Upper lobe of right lung (tissue), 1 donor: ENCODE measurements around the gene PRDX5. TPM values are rescaled to one million over a fixed set of nuclear protein-coding genes. Genes with fewer than 3 reads are reported as not detected.

Source experiments
- ATAC-seq: fragments of 200-7000 bp; cut with Tn5 transposase; one replicate; pipeline ENCODE4 v1.9.1; 2020; ENCODE audit warnings: mild to moderate bottlenecking, moderate library complexity
- DNase-seq: peaks from one replicate; pipeline ENCODE4 v3.0.0-alpha.2; 2020
- H3K27ac ChIP-seq: fragments of 200-600 bp; one replicate; pipeline ENCODE4 v1.8.0; 2022
- H3K27me3 ChIP-seq: fragments of 200-600 bp; one replicate; pipeline ENCODE4 v1.8.0; 2022; ENCODE audit warnings: mild to moderate bottlenecking
- H3K36me3 ChIP-seq: fragments of 200-600 bp; one replicate; pipeline ENCODE4 v1.8.0; 2022
- H3K4me1 ChIP-seq: fragments of 200-600 bp; one replicate; pipeline ENCODE4 v1.8.0; 2022
- H3K4me3 ChIP-seq: fragments of 200-600 bp; one replicate; pipeline ENCODE4 v1.8.0; 2022; ENCODE audit warnings: mild to moderate bottlenecking
- H3K9me3 ChIP-seq: fragments of 200-600 bp; one replicate; pipeline ENCODE4 v1.8.0; 2022
- intact Hi-C: fragments of 100-400 bp; cut with DNase I; formaldehyde crosslinking; loops from one replicate; pipeline ENCODE4 v1.11.0; 2022
- total RNA-seq: library from RNA; stranded (reverse); fragmentation: NEBNext Ultra II Directional; extraction: Animal tissue kit (Norgen Biotek cat#: 25700); gene quantifications from one replicate; pipeline ENCODE4 v1.2.1, GENCODE V29; 2021
- TF ChIP-seq, protein P1 (sequence below): fragments of 200-600 bp; IDR thresholded peaks from one replicate; pipeline ENCODE4 v1.8.0; 2022; ENCODE audit warnings: antibody characterized with exemption
- donor health status: DM: no; HTN: yes; CAD: no; lungs with severe emphysema.

The PRDX5 gene
- total RNA-seq, 1 donor from 2014 or later, result 176 TPM

DNA sequence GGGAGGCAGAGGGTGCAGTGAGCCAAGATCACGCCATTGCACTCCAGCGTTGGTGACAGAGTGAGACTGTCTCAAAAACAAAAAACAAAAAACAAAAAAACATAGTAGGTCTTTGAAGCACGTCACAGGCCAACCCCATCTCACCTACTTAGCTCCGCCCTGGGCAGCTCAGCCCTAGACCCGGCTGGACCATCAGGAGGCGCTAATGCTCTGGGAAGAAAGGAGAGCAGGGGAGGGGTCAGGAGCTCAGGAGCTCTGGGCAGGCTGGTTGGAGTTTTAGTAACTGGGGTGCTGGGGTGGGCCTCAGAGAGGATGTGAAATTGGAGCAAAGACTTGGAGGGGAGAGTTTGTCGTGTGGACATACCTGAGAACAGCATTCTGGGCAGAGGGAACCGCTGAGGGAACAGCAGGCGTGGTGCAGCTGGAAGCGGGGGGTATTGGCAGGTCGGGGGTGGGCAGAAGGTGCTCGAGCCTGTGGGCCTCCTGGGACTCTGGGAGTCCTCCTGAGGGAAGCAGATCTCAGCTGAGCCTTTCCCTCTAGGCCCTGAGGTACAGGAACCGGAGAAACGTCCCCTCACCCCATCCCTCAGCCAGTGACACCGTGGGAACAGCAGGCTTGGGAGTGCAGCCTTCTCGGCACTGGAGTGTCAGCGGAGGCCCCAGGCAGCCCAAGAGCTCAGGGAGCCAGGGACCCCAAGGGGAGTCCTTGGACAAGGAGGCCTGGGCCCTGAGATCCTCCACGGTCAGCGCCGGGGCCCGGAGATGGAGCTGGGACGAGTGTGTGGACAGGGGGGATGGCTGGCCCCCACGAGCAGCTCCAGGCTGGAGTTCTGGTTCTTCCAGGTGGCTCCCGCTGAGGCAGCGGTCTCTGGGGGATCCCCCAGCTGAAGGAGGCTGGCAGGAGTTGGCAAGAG lies 38.8 kb downstream of the PRDX5 start:
- H3K9me3 ChIP-seq, result no peaks in the 10 kb centered on the region
- no peak overlapping the region for H3K4me3 ChIP-seq
- no peak overlapping the region for H3K27ac ChIP-seq
- ATAC-seq (no peak), DNase-seq (peak; percentile 74)
- TF ChIP-seq, protein P1, sequence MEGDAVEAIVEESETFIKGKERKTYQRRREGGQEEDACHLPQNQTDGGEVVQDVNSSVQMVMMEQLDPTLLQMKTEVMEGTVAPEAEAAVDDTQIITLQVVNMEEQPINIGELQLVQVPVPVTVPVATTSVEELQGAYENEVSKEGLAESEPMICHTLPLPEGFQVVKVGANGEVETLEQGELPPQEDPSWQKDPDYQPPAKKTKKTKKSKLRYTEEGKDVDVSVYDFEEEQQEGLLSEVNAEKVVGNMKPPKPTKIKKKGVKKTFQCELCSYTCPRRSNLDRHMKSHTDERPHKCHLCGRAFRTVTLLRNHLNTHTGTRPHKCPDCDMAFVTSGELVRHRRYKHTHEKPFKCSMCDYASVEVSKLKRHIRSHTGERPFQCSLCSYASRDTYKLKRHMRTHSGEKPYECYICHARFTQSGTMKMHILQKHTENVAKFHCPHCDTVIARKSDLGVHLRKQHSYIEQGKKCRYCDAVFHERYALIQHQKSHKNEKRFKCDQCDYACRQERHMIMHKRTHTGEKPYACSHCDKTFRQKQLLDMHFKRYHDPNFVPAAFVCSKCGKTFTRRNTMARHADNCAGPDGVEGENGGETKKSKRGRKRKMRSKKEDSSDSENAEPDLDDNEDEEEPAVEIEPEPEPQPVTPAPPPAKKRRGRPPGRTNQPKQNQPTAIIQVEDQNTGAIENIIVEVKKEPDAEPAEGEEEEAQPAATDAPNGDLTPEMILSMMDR, result peak; percentile 29
- intact Hi-C loops, result no loop called here
- H3K4me1 ChIP-seq, result peaks cover 32% of the 10 kb centered on the region
- peaks cover 8% of the 10 kb centered on the region for H3K36me3 ChIP-seq
- no peaks in the 10 kb centered on the region for H3K27me3 ChIP-seq

DNA sequence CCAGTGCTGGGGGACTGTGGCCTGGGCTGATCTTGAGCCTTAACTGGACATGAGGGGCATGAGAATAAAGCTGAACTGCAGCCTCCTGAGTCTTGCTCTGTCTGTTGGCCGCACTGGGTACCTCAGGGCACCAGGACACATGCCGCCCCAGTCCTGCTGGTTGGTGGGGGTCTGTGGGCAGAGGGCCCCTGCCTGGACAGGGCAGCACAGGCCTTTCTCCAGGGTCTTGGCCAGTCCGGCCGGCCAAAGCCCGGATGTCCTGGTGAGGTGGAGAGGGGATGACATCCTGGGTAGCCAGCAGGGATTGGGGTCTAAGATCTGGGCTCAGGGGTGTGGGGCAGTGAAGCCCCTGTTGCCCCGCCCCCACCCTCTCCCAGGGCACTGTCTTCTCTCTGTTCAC lies 39.5 kb downstream of the PRDX5 start:
- Histone ChIP-seq H3K27ac (no peak overlapping the region), H3K27me3 (no peaks in the 10 kb centered on the region)
- intact Hi-C loops, result no loop called here

DNA sequence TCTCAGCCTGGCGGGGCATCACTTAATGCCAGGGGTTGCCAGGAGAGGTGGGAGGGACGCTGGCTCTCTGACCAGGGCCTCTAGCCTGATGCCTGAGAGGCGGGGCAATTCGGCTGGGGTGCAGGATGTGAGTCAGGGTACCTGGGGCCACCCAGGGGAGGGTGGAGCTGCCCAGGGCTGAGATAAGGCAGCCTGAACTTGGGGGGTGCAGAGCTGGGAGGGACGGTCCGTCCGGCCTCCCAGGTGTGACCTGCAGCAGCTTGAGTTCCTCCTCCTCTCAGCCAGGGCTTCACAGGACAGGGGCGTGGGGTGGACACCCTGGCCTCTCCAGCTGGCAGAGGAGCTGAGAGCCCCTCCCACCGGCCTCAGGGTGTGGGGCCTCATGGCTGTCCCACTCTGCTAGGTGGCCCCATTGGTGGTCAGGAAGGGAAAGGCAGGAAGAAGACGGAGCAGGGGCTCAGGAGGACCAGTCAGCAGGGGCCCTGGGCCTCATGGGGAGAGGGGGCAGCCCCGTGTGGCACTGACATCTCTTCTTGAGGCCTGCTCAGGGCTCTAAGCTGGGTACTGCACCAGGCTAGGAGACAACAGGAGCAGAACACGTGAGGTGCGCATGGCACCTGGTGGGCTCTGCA lies 40.1 kb downstream of the PRDX5 start:
- H3K27me3 ChIP-seq, result no peaks in the 10 kb centered on the region
- H3K9me3 ChIP-seq, result no peaks in the 10 kb centered on the region
- ATAC-seq, result no peak
- intact Hi-C loops, result no loop called here
- peak overlapping the region; percentile 91 for H3K4me3 ChIP-seq
- TF ChIP-seq, protein P1, result no peak
- H3K36me3 ChIP-seq, result peaks cover 21% of the 10 kb centered on the region
- peaks cover 32% of the 10 kb centered on the region for H3K4me1 ChIP-seq
- DNase-seq, result no peak
- peak overlapping the region; percentile 91 for H3K27ac ChIP-seq

More for the DNA sequence above, 39.5 kb downstream of the PRDX5 start:
- no peak for ATAC-seq
- H3K36me3 ChIP-seq, result peaks cover 15% of the 10 kb centered on the region
- H3K4me3 ChIP-seq, result no peak overlapping the region
- no peak for DNase-seq
- no peaks in the 10 kb centered on the region for H3K9me3 ChIP-seq
- TF ChIP-seq, protein P1, result no peak
- H3K4me1 ChIP-seq, result peaks cover 32% of the 10 kb centered on the region

DNA sequence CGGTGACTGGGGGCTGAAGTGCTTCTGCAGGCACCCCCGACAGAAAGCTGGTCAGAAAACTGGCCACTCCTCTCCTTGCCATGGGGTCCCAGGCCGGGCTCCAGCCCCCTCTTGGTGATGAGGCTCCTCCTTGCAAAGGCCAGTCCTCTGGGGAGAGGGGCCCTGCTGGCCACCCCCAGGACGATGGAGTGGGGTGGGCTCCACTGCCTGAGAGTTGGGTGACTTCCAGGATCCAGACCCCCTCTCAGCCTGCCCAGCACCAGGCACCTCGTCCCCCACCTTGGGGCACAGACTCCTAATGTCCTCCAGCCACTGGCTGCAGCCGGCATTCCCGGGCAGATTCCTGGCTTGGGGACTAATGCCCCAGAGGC lies 40.6 kb downstream of the PRDX5 start:
- Histone ChIP-seq H3K9me3 (no peaks in the 10 kb centered on the region), H3K4me1 (peaks cover 32% of the 10 kb centered on the region), H3K27ac (peak overlapping the region; percentile 91), H3K4me3 (peak overlapping the region; percentile 91), H3K27me3 (no peaks in the 10 kb centered on the region), H3K36me3 (peaks cover 26% of the 10 kb centered on the region)
- intact Hi-C loops, result no loop called here
- DNase-seq (no peak), ATAC-seq (no peak)
- TF ChIP-seq, protein P1, result no peak

DNA sequence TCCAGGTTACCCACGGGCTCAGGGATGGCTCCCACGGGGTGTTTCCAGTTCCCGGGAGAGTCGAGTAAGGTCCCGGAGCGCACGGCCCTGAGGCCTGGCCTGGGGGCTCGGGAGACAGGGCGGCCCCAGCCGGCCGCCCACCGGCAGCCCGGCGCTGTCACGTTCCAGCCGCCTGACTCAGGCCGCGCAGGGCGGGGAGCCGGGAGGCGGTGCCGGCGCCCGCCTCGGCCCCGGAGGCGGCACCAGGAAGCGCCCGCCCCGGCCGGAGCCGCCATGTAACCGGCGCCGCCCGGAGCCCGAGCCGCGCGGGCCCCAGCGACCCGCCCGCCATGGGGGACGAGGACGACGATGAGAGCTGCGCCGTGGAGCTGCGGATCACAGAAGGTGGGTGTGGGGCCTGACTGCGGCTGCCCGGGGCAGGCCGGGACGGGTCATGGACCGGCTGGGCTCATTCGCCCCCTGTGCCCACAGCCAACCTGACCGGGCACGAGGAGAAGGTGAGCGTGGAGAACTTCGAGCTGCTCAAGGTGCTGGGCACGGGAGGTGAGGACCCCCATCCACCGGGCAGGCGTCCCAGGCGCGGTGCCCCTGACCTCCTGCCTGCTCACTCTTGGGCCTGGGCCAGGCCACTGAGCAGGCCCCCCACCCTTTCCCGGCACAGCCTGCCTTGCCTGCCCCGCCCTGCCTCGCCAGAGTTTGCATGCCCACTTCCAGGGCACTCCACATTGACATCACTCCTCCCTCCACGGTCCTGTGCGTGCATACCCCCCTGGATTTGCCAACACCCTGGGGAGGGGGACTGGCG lies 41.2 kb downstream of the PRDX5 start, which contains the start of gene RPS6KA4:
Gene RPS6KA4, plus strand, starts transcription at position 256 of the 805 bp plus-strand sequence. Its CDS starts 74 bp downstream, at position 330.
- Histone ChIP-seq H3K27ac (peak within 1 kb of the TSS; percentile 91), H3K27me3 (no peaks in the 10 kb centered on the region), H3K9me3 (no peaks in the 10 kb centered on the region), H3K4me3 (peak within 1 kb of the TSS; percentile 91), H3K4me1 (peaks cover 32% of the 10 kb centered on the region), H3K36me3 (peaks cover 32% of the 10 kb centered on the region)
- TF ChIP-seq, protein P1, result no peak
- peak; percentile 87 for ATAC-seq
- intact Hi-C loops, result no loop called here
- DNase-seq, result peak; percentile 87
